Effector CD8-positive, alpha-beta T cell (primary cell): ENCODE data around the gene SETD6.

ENCODE experiments used
- DNase-seq: peaks from one replicate; lab custom pipeline; 2025; lab: John Stamatoyannopoulos, UW

SETD6 gene

GRCh38 chr16:58507963-58508670 lies 7.2 kb upstream of the SETD6 start:
- no peak for DNase-seq

GRCh38 chr16:58508671-58509251 lies 6.6 kb upstream of the SETD6 start:
- no peak for DNase-seq

- no peak for DNase-seq
Observed at GRCh38 chr16:58509256-58510096, 5.8 kb upstream of the SETD6 start.

GRCh38 chr16:58510097-58510775 lies 5.1 kb upstream of the SETD6 start:
- no peak for DNase-seq

- no peak for DNase-seq
Observed at GRCh38 chr16:58510776-58511628, 4.3 kb upstream of the SETD6 start.

GRCh38 chr16:58511933-58512815 lies 3.1 kb upstream of the SETD6 start:
- peak; percentile 75 for DNase-seq

- DNase-seq, result no peak
Observed at GRCh38 chr16:58513874-58514273, 1.4 kb upstream of the SETD6 start.

GRCh38 chr16:58515871-58516767 lies 802 bp downstream of the SETD6 start:
- peak; percentile 29 for DNase-seq

GRCh38 chr16:58516768-58517107 lies 1.4 kb downstream of the SETD6 start:
- no peak for DNase-seq

GRCh38 chr16:58518083-58518979 lies 3.0 kb downstream of the SETD6 start:
- no peak for DNase-seq

- no peak for DNase-seq
Observed at GRCh38 chr16:58518980-58519368, 3.7 kb downstream of the SETD6 start.

- DNase-seq, result no peak
Observed at GRCh38 chr16:58519707-58520106, 4.4 kb downstream of the SETD6 start.

- DNase-seq, result no peak
Observed at GRCh38 chr16:58530179-58530578, 14.9 kb downstream of the SETD6 start.

- no peak for DNase-seq
Observed at GRCh38 chr16:58532414-58532813, 17.1 kb downstream of the SETD6 start.

GRCh38 chr16:58533751-58534470 lies 18.6 kb downstream of the SETD6 start:
- DNase-seq, result no peak

- no peak for DNase-seq
Observed at GRCh38 chr16:58535100-58535499, 19.8 kb downstream of the SETD6 start.

GRCh38 chr16:58536278-58536677 lies 21.0 kb downstream of the SETD6 start:
- DNase-seq, result no peak
